Testis (tissue), 2 donors: ENCODE results near the gene RCAN3.

Experiments used
- CTCF ChIP-seq, 3 experiments: fragments of 450-650 bp in 2 of 3; fragments of 200-600 bp in 1 of 3; sonication (generic) in 1 of 3; IDR thresholded peaks; one replicate each; pipeline ENCODE4 v1.5.1; 2016 to 2019; ENCODE audit warnings: antibody characterized with exemption in 3 of 3, mild to moderate bottlenecking in 2 of 3, moderate library complexity in 1 of 3
- POLR2A ChIP-seq: fragments of 450-650 bp; IDR thresholded peaks from one replicate; pipeline ENCODE4 v1.6.1; 2017; ENCODE audit warnings: antibody characterized with exemption, mild to moderate bottlenecking, moderate library complexity

GRCh38 chr1:24568475-24568874 lies 65.8 kb downstream of the RCAN3 start:
- TF ChIP-seq CTCF (IDR thresholded peaks at IDR 0.05) = no peak
- no peak for TF ChIP-seq POLR2A
